ENCODE measurements around the gene FAM149A.

Gene FAM149A

GRCh38 chr4:186105647-186106321 is 1.3 kb downstream of the FAM149A start:
- peak in 5 of 58 donors; percentile 4 to 21 (median 4) for DNase-seq

- DNase-seq, result no peak
These were observed 3.4 kb downstream of the FAM149A start for GRCh38 chr4:186107947-186108346.

DNA sequence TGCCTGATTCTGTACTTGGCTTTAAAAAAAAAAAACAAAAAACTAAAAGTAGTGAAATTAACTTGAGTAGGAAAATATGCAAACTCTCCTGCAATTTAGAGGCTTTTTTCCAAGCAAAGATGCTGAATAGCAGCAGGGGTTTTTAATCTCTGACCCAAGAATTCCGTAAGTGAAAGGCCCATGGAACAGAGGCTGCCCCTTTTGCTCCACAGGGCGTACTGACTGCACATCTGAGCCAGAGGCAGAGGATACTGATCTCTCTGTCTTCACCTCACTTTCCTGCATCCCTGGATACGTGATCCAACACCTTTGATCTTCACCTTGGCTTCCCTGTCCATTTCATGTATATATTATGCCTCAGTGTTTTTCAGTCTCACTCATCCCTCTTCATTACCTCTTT is 3.9 kb downstream of the FAM149A start:
- no peak for DNase-seq

DNA sequence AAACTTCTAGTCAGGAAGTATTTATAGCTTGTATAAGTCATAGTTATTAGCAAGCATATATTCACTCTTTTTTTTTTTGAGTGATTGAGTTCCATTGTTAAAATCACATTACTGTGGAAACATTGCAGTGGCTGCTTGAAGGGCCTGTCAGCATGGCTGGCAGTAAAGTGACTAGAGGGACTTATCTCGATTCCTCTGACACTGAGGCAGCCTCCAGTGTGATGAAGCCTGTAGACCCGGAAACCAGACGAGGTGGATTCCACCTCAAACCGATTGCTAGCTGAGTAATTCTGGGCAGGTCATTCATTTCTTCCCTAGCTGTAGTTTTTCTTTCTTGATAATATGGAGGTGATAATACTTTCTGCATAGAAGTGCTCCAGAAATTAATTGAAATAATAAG is 4.7 kb downstream of the FAM149A start:
- DNase-seq, result no peak

DNA sequence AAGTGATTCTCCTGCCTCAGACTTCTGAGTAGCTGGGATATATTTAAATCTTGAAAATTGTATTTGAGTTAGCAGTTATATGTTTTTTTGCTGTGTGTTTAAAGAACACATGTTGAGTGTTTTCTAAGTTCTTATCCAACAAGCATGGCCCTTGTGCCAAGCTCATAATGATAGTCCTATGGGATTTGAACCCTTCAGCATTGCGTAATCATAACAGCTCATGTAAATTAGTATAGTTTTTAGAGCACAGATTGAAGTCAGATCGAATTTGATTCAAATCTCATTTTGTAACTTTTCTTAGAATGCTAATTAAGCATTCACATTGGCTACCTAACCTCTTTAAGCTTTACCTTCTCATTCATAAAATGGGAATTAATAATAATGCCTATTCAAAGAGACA is 12.2 kb downstream of the FAM149A start:
- DNase-seq, result no peak

DNA sequence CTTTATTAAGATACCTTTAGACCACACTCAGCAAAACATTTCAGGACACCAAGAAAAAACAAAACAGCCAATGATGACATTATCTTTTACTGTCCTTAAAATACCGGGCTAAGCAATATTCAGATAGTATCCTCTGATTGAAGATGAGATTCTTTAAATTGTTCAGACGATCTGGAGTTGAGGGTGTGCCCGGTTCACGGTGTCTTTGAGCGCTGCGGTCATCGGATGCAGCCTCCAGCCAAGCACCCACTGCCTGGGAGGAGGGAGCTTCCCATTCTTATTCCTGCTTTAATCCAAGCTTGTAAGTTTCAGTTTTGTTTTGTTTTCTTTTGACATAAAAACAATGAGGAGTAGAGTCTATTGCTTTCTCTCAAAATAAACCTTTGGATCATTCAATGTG is 14.1 kb downstream of the FAM149A start:
- DNase-seq, result no peak

DNA sequence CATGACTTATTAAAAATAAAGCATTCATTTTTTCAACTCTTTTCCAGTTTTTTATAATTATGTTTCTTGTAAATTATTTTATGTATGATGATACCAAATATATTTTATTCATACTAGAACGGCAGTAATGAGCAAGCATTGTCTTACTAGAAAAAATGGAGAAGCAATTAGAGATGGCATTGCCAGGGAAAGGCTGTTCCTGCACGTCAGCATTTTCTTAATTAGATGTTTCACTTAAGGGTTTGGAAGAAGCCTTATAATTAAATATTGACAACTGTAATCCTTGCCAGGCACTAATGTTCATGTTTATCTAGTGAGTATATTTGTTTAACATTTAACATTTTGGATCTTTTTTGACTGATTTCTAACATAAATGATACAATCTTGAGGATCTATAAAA is 16.6 kb downstream of the FAM149A start:
- DNase-seq, result no peak

- DNase-seq, result no peak
These were observed 24.3 kb downstream of the FAM149A start for GRCh38 chr4:186128842-186129241.

- no peak for DNase-seq
These were observed 27.4 kb downstream of the FAM149A start for GRCh38 chr4:186131935-186132334.

DNA sequence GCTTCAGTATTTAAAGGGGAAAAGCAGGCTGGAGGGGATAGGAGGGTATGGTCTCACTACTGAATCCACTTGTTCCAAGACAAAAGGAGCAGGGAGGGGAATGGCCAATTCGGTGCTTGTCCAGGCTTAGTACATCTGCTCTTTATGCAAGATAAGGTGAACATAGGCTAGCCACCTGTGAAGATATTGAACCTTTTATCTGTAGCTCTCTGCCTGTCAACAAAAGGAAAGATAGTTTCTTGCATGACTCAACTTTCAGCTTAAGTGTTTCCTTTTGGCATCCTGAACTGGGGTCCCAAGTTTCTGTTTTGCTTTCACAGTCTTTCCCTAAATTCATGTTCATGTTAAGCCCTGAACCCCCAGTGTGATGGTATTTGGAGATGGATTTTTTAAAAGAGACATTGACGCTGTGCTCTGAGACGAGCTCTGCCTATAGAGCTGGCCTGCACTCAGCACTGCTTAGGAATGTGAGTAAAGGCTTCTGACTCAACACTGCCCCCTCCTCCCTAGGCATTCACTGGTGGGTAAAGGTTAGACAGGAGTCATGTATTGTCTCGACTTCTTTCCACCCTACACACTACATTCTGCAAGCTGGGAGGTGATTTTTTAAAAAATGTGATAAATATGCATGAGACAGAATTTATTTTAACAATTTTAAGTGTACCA is 28.2 kb downstream of the FAM149A start:
- no peak for DNase-seq

DNA sequence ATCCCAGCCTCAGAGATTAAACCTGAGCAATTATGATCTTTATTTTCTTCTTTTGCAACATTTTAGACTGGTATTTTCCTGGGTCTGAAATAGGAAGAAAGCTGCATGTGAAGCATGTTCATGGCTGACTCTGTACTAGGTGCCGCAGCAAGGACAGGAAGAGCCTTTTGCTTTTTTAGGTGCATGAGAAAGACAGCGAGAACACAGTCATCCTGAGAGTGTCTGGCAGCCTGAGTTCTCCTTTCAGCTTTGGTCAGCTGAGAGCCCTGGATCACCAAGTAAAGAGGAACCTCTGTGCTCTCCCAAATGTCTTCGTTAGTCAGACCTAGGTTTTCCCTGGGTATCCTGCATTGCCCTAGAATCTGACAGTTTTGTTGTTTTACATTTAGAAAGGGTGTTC is 29.8 kb downstream of the FAM149A start:
- DNase-seq, result peak in 12 of 58 donors; percentile 11 to 60 (median 24)

- no peak for DNase-seq
These were observed 30.4 kb downstream of the FAM149A start for GRCh38 chr4:186134861-186135260.

DNA sequence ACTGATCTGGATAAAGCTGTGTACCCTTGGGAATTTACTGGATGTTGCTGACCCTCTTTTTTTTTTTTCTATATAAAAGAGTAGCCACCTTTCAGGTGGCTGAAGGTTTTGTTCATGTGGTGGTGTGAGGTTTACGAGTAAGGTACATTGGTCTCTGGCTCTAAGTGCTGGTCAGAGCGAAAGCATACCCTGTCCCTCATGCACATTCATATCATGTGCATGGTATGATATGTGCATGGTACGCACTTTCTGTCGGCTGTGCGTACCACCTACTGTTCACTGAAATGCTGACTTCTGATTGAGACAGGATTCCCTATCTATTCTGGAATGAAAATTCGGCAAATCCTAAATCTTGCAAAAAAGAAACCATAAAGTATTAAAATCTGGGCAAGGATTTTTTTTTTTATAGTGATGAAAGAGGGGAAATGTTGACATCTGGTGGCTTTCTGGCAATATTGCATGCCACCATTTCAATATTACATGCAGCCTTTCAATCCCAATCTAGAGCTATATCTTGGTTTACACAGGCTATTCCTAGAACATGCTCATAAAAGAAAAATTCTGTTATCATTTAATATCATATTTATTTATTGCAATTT is 32.8 kb downstream of the FAM149A start:
- no peak for DNase-seq

- peak in 49 of 58 donors; percentile 8 to 79 (median 51) for DNase-seq
These were observed 39.9 kb downstream of the FAM149A start for GRCh38 chr4:186144198-186144945.

GRCh38 chr4:186144946-186145569 is 40.6 kb downstream of the FAM149A start:
- DNase-seq, result peak in 51 of 58 donors; percentile 10 to 84 (median 50)

DNA sequence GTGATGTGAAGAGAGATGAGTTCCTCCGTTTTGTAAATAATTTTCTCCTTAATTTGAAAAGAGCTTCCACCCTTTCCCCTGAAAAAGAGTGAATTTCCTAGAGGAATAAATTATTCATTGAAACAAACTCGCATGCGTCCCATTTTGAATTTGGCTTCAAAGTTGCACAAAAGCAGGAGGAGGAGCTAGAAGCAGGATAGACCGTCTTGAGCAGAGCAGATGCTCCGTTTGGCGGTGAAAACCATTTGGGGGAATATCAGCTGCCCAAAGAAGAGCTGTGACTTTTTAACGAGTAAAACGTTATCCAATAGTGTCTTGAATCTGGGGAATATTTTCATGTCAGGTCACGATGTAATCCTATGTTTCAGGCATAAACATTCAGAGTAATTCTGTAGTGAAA is 42.0 kb downstream of the FAM149A start:
- DNase-seq, result peak in 2 of 58 donors; percentile 8 to 12

GRCh38 chr4:186148336-186148975 is 44.0 kb downstream of the FAM149A start:
- no peak for DNase-seq

DNA sequence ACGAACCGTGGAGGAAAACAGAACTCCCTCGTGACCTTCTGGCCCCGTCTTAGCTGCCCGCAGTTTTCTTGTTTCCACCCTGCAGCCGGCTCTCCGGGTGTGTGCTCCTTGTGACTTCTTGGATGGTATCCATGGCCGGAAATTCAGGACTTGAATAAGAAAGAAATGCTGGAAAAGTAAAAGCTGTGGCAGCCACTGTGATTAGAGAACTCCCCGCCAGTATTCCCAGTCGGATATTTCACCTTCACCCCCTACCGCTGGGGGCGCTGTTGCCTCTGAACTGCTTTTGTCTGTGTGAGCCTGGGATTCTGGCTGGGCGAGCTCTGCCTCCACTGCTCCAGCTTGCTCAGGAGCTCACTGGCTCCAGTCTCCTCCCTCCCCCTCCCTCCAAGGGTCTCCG is 45.4 kb downstream of the FAM149A start:
- peak in 29 of 58 donors; percentile 6 to 61 (median 28) for DNase-seq

DNA sequence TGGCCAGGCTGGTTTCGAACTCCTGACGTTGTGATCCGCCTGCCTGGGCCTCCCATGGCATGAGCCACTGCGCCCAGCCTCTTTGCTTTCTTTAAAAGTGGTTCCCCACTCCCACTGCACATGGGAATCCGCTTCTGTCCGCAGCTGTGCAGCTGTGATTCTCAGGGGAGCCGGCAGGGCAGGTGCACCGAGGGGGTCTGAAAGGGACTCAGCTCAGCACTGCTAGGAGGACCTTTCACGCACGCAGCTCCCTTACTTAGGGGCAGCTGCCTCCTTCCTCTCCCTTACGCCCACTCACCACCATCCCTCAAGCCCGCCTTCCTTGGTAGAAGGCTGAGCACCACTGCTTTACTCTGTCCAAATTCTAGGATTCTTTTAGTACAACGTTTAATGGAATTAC is 46.4 kb downstream of the FAM149A start:
- no peak for DNase-seq

GRCh38 chr4:186151499-186151898 is 47.0 kb downstream of the FAM149A start:
- no peak for DNase-seq

Measured in anterior cingulate cortex (tissue), 58 donors.